Peyer's patch (tissue), 4 donors: ENCODE measurements around the gene TSPYL1.

Source experiments
- POLR2A ChIP-seq, 2 donors: fragments of 450-650 bp; IDR thresholded peaks; one replicate each; pipeline ENCODE4 v1.5.1; 2017; ENCODE audit warnings: antibody characterized with exemption in 2 of 2, mild to moderate bottlenecking in 2 of 2, moderate library complexity in 2 of 2
- TF ChIP-seq, protein P1 (sequence below), 6 experiments: fragments of 450-650 bp in 4 of 6; fragments of 200-600 bp in 2 of 6; sonication (generic) in 1 of 6; IDR thresholded peaks; one replicate each; pipeline ENCODE4 v1.5.1; 2017 to 2019; ENCODE audit warnings: antibody characterized with exemption in 6 of 6, mild to moderate bottlenecking in 3 of 6, moderate library complexity in 1 of 6

DNA sequence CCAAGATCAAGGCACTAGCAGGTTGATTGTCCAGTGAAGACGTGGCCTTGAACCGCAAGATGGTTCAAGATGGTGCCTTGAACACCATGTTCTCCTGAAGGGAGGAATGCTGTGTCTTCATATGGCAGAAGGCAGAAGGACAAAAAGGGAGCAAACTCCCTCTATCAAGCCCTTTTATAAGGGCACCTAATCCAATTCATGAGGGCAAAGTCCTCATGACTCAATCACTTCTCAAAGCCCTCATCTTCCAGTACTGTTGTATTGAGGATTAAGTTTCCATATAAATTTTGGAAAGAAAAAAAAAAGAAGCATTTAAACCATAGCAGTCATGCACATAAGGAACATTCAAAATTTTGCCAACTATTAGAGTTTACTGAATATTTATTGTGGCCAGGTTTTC is 29.9 kb upstream of the TSPYL1 start:
- TF ChIP-seq, protein P1, sequence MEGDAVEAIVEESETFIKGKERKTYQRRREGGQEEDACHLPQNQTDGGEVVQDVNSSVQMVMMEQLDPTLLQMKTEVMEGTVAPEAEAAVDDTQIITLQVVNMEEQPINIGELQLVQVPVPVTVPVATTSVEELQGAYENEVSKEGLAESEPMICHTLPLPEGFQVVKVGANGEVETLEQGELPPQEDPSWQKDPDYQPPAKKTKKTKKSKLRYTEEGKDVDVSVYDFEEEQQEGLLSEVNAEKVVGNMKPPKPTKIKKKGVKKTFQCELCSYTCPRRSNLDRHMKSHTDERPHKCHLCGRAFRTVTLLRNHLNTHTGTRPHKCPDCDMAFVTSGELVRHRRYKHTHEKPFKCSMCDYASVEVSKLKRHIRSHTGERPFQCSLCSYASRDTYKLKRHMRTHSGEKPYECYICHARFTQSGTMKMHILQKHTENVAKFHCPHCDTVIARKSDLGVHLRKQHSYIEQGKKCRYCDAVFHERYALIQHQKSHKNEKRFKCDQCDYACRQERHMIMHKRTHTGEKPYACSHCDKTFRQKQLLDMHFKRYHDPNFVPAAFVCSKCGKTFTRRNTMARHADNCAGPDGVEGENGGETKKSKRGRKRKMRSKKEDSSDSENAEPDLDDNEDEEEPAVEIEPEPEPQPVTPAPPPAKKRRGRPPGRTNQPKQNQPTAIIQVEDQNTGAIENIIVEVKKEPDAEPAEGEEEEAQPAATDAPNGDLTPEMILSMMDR (IDR thresholded peaks at IDR 0.05): no peak
- no peak for TF ChIP-seq POLR2A (IDR thresholded peaks at IDR 0.05)
